Nucleus accumbens (tissue), 56 donors: Measurements from ENCODE around the gene PRADC1.

Experiments
- DNase-seq, 56 donors: peaks; one replicate each; lab custom pipeline; 2025; lab: John Stamatoyannopoulos, UW

PRADC1 gene

DNA sequence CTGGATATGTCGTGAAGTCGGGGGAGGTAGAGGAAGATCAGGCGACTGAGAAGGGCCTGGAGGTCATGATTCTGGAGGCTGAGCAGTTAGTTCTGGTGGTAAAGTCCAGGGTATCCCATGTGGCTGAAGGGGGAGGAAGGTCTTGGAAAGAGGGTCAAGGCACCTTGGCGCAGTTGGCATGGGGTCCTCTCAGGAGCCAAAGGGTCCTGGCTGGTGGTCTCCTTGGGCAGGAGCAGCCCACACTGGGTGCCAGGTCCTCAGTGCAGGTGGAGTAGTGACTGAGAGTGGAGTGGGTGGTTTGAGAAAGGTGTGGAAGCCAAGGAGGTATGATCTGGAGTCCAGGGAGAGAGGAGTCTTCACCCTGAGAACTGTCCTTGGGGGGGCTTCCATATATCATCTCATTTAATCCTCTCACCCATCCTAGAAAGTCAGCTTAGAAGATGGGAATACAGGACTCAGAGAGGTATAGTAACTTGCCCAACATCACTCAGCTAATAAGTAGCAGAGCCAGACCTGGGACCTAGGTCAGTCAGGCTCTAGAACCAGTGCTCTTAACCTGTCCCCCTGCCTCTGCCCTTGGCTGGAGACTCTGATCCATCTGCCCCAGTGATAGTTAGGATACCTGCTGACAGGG lies 26.8 kb upstream of the PRADC1 start:
- DNase-seq: no peak

GRCh38 chr2:73259276-73259675 lies 26.2 kb upstream of the PRADC1 start:
- no peak for DNase-seq

- DNase-seq: no peak
Measured at GRCh38 chr2:73258913-73259215, 25.8 kb upstream of the PRADC1 start.

- no peak for DNase-seq
Measured at GRCh38 chr2:73258186-73258912, 25.3 kb upstream of the PRADC1 start.

GRCh38 chr2:73257425-73258125 lies 24.5 kb upstream of the PRADC1 start:
- no peak for DNase-seq

DNA sequence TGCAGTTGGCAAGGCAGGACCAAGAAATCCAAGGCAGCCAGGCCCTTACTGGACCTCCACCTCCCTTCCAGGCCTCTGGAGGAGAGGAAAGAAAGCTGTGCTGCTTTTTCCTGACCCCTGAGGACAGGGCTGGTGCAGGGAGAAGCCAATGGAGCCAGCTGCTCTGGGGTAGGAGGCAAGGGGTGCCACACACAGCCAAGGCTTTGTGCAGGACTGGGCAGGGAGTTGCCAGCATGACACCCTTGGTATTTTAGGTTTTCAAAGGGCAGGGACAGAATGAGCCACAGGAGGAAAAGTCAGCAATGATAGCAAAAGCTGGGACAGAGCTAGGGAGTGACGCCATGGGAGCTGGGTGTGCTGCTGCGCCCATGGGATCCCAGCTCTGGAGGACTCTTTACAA lies 24.0 kb upstream of the PRADC1 start:
- no peak for DNase-seq

GRCh38 chr2:73256618-73256922 lies 23.5 kb upstream of the PRADC1 start:
- DNase-seq: no peak

DNA sequence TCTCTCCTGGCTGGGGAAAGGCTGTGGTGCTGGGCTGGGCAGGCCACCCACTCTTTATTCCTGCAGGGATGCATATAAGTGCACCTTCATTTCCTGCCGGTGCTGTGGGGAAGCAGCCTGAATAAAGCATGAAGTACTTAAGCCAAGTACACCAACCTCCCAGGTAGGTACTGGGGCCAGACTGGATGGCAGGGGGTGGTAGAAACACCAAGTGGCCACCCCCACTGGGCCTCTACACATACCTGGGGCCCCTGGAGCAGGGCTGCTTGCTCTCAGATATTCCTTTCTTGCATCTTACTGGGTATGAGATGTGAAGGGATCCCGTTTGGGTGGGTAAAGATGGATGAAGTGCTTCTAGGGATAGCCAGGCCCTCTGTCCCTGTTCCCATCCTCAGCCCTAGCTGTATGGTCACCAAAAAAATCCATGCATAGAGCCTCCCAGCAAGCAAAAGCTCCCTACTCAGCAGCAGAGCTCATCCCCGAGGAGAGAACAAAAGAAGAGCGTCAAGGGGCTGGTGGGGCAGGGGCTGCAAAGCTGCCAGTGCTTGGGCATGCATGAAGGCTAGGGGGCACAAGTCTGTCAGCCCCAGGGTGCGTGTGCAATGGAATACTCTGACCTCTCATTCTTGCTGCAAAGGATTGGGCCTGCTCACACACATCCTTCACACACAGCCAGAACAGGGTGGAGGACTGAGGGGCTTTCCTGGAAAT lies 23.0 kb upstream of the PRADC1 start:
- no peak for DNase-seq

DNA sequence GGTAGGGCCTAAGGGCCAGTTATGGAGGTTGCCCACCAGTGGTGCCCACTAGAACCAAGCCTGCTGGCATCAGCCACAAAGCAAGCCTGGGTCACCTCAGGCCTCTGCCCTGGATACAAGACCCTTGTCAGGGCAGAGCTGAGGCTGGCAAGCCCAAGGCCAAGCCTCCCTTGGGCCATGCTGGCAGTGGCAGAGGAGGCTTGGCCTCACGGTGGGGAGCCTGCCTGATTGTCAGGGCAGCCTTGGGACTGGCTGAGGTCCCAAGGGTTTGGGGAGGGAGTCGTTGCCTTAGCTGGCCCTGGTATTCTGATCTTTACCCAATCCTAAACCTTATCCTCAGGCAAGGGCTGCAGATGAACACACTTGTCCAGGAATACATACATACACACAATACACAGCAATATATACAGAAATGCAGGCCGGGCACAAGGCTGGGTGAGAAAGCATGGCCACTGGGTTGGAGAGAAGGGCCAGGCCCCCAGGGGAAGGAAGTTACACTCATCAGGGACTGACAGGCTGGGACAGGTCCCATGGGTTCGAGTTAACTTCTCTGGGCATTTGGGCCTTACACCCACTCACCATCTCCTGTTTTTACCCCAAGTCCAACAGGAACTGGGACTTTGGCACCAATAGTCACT lies 22.1 kb upstream of the PRADC1 start:
- DNase-seq: no peak

DNA sequence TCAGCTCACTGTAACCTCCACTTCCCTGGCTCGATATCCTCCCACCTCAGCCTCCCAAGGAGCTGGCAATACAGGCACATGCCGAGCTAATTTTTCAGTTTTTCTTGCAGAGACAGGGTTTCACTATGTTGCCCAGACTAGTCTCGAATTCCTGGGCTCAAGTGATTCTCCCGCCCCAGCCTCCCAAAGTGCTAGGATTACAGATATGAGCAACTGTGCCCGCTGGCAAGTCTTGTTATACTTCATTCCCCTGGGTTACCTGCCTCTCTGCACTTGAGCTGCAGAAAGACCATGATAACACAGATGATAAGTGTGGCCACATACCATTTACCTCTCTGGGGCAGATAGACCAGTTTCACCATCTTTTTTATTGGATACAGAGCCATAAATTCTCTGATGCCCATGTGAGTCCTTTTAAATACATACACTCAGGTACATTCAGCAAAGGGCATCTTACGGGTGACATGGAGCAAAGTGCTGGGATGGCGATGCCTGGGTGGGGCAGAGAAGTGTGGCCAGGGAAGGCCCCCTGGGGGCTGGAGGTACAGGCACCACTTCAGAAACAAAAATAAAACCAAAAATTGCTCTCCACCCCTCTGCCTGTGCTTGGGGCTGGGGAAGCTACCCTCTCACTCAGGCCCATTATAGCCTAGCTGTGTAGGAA lies 21.4 kb upstream of the PRADC1 start:
- DNase-seq: no peak

GRCh38 chr2:73253901-73254300 lies 20.9 kb upstream of the PRADC1 start:
- DNase-seq: no peak

DNA sequence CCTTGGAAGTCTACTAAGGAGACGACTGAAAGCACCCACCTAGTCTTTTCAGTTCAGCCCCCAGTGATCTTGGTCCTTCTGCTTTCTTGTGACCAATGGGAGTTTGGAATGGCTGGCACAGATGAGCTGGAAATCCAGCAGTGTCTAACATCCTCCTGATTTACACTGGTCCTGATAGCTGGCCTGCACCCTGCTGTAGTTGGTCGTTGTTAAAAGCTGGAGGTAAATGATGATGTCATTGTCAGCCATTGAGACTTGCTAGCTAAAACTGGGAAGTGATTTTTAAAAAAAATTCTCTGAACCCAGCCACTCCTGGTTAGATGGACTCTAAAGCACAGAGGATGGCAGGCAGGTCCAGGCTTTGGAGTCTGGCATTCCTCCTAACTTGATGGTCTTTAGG lies 20.4 kb upstream of the PRADC1 start:
- DNase-seq: no peak

DNA sequence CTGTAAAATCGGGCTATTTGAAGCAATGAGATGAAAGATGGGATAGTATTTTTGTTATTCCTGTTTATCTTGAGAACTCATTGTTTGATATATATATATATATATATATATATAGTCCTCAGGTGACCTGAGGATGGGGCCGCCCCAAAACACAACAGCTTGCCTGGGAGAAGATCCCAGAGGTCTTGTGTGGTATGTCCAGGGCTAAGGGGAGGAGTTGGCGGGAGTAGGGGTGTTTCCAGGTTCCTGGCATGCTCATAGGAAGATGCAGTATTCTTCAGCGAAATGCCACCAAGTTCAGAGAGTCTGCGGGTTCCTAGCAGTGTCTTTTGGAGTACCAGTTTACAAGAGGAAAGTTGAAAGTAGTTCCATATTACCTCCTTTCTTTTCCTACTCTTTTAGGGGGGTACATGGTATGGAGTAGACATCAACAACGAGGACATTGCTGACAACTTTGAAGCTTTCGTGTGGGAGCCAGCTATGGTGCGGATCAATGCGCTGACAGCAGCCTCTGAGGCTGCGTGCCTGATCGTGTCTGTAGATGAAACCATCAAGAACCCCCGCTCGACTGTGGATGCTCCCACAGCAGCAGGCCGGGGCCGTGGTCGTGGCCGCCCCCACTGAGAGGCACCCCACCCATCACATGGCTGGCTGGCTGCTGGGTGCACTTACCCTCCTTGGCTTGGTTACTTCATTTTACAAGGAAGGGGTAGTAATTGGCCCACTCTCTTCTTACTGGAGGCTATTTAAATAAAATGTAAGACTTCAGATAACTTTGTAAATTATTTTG lies 19.4 kb upstream of the PRADC1 start:
- no peak for DNase-seq

GRCh38 chr2:73250872-73251846 lies 18.1 kb upstream of the PRADC1 start:
- DNase-seq: no peak

DNA sequence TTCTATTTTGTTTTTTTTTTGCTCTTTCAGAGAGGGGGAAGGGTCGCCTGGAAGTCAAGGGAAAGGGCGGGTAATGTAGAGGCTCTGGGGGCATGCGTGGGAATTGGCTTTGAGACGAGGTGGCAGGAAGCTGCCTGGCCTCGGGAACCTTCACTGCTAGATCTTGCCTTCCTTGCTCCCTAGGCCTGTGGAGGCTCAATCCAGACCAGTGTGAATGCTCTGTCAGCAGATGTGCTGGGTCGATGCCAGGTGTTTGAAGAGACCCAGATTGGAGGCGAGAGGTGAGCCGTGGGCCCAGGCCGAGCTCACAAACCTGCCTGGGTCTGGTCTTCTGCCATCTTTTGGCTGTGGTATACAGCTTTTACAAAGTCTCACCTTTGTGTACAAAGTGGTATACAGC lies 16.6 kb upstream of the PRADC1 start:
- no peak for DNase-seq

GRCh38 chr2:73246850-73247249 lies 13.8 kb upstream of the PRADC1 start:
- DNase-seq: peak in 1 of 56 donors; percentile 28

DNA sequence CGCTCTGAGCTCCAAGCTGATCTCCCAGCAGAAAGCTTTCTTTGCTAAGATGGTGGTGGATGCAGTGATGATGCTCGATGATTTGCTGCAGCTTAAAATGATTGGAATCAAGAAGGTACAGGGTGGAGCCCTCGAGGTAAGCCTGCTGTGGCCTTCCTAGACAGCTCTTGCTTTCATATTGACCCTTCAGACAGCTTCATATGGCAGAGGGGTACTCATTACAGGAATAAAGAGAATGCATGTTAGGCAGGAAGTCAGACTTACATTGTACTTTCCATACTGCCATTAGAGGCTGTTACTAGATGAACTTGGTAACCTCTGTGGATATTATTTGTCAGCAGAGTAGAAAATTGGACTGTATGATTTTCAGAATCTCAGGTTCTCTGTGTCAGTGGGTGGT lies 11.5 kb upstream of the PRADC1 start:
- no peak for DNase-seq

GRCh38 chr2:73243884-73244570 lies 11.0 kb upstream of the PRADC1 start:
- DNase-seq: peak in 1 of 56 donors; percentile 2
